Left lobe of liver (tissue), 2 donors: ENCODE results near the gene ASNSD1. TPM values are rescaled to one million over a fixed set of nuclear protein-coding genes. Genes with fewer than 3 reads are reported as not detected.
"Not testable (repeated sequence)": the region's sequence is repeated elsewhere in the genome, so short reads cannot be mapped to it uniquely, and the experiment has no call there.

Source experiments
- ATAC-seq: fragments of 200-7000 bp; cut with Tn5 transposase; one replicate; pipeline ENCODE4 v1.9.1; 2020; ENCODE audit warnings: mild to moderate bottlenecking, moderate library complexity
- DNase-seq: peaks from one replicate; pipeline ENCODE4 v3.0.0-alpha.2; 2020; ENCODE audit warnings: low spot score
- total RNA-seq: library from RNA; stranded (reverse); gene quantifications from one replicate; pipeline ENCODE4 v1.2.1, GENCODE V29; 2021
- donor health status: DM: no; HTN: no; CAD: no; lungs with moderate emphysema.
- donor health status: DM: no; HTN: yes; CAD: no.

Gene ASNSD1
- total RNA-seq, 1 donor from 2014 or later: 19.1 TPM

DNA sequence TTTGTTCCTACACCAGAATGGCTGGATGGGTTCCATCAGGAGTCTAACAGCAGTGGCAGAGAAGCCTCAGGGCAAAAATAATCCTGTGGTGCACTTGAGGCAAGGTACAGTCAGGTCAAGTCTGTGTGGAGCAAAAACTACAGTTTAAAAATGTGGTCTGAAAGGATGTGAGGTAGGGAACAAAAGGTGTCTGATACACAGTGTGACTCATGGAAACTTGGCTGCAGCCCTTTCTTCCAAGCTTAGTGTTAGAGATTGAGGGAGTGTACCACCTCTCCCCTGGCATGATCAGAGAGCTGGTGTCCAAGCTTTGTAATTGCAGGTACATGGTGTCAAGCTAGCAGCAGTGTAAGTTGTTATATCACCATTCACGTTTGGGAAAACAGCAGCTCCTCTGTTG lies 22.1 kb downstream of the ASNSD1 start:
- DNase-seq (no peak), ATAC-seq (no peak)

DNA sequence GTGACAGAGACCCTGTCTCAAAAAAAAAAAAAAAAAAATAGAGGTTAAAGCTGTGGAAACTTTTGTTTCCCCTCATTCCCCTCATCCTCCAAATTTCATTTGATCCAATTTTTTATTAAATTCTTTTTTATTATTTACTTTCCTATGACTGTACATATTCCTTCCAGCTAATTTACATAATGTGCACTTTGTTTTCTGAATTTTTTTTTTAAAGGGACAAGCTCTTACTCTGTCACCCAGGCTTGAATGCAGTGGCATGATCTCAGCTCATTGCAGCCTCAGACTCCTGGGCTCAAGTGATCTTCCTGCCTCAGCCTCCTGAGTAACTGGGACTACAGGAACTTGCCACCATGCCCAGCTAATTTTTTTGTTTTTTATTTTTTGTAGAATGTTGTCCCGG lies 23.6 kb downstream of the ASNSD1 start:
- ATAC-seq (no peak), DNase-seq (no peak)

DNA sequence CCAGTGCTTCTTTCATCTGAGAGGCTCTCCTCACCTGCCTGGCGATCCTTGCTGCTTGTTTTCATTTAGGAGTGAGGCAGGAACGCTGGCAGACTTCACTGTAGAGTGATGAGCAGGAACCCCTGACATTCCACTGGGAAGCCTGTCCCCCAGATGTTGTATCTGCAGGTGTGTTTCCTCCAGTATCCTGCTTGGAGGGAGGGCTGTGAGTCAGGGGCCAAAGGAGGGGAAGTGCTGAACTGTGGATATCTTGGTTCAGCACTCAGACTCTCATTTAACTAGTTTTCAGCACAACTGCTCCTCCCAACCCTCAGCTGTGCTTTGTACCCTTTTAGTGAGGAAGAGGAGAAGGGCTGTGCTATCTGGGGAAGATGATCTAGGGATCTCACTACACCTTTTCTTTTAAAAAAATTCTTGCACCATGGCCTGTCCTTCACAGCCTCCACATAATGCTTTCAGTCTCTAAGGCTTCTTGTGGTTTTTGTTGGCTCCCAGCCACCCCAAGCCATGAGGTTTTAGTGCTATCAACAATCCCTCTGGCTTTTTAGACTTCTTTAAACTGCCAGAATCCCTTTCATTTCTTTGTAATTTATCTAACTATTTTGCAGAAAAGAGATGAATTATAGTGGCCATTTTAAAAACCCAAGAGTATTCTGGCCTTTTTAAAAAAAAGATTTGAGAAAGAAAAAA lies 24.4 kb downstream of the ASNSD1 start:
- DNase-seq: no peak
- no peak for ATAC-seq

DNA sequence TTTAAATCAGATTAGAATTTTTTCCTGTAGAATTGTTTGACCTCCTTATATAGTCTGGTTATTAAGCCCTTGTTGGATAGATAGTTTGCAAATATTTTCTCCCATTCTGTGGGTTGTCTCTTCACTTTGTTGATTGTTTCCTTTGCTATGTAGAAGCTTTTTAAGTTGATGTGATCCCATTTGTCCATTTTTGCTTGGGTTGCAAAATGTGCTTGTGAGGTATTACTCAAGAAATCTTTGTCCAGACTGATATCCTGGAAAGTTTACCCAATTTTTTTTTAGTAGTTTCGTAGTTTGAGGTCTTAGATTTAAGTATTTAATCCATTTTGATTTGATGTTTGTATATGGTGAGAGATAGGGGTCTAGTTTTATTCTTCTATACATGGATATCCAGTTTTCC lies 26.5 kb downstream of the ASNSD1 start:
- ATAC-seq, DNase-seq: not testable (repeated sequence)

DNA sequence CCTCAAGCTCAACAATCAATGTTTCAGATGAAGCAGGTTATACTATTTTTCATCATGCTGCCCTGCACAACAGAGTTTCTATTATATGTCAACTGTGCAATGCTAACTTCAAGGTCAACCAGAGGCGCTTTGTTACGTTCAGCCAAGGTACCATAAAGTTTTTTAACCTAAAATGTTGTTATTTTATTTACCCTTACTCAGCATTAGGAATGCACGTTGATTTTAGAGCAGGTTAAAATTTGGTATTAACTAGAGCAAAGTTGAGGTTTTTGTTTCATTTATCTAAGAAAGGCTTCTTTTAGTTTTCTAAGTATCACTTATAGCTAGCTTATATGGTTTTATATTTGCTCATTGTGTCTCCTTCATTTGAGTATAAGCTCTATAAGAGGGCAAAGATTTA lies 35.0 kb downstream of the ASNSD1 start:
- ATAC-seq: no peak
- no peak for DNase-seq

DNA sequence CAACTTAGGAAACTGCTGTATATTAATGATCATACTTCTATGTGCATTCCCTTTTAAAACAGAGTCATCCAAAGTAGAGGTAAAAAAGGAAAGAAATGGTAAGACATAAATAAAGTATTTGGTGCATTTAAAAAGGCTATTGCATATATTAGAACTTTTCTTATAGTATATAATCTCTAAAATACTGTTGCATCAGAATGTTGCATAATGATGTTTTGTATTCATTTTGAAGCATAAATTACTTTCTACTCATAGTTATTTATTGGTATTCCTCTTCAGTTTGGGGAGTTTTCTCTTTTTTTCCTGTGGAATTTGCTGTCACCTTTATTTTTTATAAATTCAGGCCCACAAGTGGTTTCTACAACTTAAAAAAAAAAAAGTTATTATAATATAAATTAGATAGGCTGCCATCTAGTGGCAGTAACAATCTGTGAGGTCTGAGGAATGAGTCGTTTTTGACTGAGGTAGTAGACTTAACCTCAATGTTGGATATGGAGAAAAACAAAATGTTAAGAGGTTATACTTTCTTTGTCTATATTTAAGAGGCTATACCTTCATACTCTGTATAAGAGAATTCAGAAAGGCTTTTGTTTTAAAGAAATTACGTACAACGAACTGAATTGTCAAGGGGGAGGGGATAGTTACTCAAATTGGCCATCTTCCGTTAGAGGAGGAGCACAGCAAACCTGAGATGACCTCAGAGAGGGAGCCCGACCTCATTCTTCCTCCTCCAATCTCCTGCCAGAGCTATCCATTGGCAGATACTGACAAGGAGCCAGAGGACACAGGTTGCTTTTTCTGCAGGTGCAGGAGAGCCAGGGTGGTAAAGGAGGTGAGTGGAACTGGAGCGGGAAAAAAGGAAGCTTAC lies 37.0 kb downstream of the ASNSD1 start:
- ATAC-seq: peak; percentile 99
- peak; percentile 53 for DNase-seq

DNA sequence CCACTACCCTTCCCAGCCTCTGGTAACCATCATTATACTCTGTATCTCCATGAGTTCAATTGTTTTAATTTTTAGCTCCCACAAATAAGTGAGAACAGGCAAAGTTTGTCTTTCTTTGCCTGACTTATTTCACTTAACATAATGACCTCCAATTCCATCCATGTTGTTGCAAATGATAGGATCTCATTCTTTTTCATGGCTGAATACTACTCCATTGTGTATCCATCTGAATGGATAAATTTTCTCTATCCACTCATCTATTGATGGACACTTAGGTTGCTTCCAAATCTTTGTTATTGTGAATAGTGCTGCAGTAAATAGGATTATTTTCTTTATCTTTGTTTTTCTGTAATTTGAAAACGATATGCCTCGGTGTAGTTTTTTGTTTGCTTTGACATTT lies 39.4 kb downstream of the ASNSD1 start:
- no peak for DNase-seq
- ATAC-seq: no peak

DNA sequence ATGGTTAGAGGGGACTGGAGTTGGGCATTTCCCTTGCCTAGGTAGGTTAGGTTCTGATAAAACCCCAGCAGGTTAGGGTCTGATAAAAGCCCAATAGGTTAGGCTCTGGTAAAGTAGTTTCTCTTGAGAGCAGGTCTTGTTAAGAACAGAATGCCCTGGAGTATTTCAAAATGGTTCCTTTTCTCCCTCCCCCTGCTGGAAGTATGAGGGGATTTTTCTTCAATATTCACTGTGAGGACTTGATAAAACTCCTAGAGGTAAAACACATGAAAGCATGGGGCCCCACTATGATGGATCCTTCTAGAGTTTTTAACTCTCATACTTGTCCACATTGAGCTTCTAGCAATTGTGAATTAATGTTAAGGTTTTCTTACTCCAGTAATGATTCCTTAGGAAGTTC lies 40.8 kb downstream of the ASNSD1 start:
- ATAC-seq (no peak), DNase-seq (no peak)

DNA sequence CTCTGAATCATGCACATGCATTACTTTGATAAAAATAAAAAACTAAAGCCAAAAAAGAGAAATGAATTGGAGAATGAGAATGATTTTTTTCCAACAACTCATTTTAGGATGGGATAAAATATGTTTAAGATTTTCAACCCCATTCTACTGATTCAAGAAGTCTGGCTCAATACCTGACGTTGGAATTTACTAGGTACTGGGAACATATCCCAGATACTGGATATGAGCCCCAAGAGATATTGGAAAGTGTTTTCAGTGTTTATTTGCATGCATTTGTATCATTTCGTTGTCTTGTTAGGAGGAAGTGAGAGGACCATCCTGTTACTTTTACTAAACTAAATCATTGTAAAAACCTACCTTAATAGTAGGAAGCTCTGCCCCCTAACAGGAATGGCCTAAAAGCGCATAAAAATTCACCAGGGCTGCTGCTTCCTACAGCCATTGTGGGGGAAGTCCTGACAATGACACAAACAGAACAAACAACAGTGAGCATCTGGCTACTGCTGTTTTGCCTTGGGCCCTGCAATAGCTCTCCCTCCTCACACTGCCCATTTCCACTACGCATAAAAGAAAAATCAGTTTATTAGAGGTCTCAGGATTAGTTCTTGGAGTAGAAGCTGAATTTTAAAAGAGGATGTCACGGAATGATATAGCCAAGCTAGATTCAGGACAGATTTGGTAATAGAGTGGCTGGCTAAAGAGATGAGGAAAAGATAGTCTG lies 48.4 kb downstream of the ASNSD1 start:
- no peak for DNase-seq
- ATAC-seq: no peak

DNA sequence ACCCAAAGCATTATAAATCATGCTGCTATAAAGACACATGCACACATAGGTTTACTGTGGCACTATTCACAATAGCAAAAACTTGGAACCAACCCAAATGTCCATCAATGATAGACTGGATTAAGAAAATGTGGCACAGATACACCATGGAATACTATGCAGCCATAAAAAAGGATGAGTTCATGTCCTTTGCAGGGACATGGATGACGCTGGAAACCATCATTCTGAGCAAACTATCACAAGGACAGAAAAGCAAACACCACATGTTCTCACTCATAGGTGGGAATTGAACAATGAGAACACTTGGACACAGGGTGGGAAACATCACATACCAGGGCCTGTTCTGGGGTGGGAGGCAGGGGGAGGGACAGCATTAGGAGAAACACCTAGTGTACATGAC lies 56.3 kb downstream of the ASNSD1 start:
- not testable (repeated sequence) for ATAC-seq, DNase-seq

DNA sequence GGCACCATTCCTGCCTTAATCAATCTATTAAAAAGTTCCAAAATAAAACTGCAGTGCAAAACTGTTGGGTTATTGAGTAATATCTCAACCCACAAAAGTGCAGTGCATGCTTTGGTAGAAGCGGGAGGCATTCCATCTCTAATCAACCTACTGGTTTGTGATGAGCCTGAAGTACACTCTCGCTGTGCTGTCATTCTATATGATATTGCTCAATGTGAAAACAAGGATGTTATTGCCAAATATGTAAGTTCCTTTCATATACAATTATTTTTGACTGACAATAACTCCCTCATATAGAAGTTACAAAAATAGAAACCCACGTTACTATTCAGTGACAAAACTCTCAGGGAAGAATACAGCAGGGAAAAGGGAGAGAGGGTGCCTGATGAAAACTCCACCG lies 58.3 kb downstream of the ASNSD1 start:
- ATAC-seq (no peak), DNase-seq (no peak)

Other genes with a start within 250 kb of the ASNSD1 start
- 9.0 TPM for gene WDR75, start 220.0 kb upstream of the ASNSD1 start, total RNA-seq
- 151 TPM for gene SLC40A1, start 80.7 kb upstream of the ASNSD1 start, total RNA-seq
- gene ANKAR, start 13.2 kb downstream of the ASNSD1 start, total RNA-seq: 3.5 TPM
- 4.2 TPM for gene OSGEPL1, start 101.3 kb downstream of the ASNSD1 start, total RNA-seq
- 19.7 TPM for gene ORMDL1, start 122.9 kb downstream of the ASNSD1 start, total RNA-seq
- 9.4 TPM for gene PMS1, start 123.0 kb downstream of the ASNSD1 start, total RNA-seq